NB4 (cell line): ENCODE results near the gene KLF6.

Source experiments
- CTCF ChIP-seq: IDR thresholded peaks from one replicate; pipeline ENCODE4 v1.5.1; 2012; ENCODE audit warnings: low read depth, low read length
- MYC ChIP-seq: IDR thresholded peaks from 2 replicates; pipeline ENCODE4 v1.6.1; 2011; ENCODE audit warnings: low read depth, low read length
- POLR2A ChIP-seq: IDR thresholded peaks from 2 replicates; pipeline ENCODE4 v1.6.1; 2011; ENCODE audit warnings: mild to moderate bottlenecking; ENCODE audit not compliant: insufficient read length; ENCODE audit errors: extremely low read depth

DNA sequence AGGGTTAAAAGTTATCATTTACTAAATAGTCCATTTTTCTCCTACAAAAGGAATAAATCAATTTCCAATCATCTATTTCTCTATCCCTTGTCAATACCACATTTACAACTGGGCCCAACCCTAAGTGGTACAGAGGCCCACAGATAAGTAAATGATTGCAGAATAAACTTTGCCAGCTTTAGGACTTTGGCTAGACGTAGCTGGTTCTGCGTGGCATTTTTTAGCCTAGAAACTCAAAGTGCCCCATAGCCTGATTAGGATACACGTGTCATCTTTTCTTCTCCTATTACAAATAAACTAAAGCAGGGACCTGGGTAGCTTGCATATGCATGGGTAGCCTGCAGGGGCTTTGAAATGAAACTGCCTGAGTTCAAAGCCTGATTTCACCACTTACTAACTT is 56.4 kb downstream of the KLF6 start:
- TF ChIP-seq CTCF (no peak), MYC (no peak), POLR2A (no peak)
